Measurements from ENCODE around the gene KCND3.

The KCND3 gene

GRCh38 chr1:111737216-111738132 is 252.0 kb downstream of the KCND3 start:
- DNase-seq: no peak

GRCh38 chr1:111736548-111737215 is 252.8 kb downstream of the KCND3 start:
- DNase-seq: no peak

GRCh38 chr1:111735858-111736544 is 253.5 kb downstream of the KCND3 start:
- no peak for DNase-seq

GRCh38 chr1:111735321-111735720 is 254.1 kb downstream of the KCND3 start:
- DNase-seq: no peak

GRCh38 chr1:111734856-111735255 is 254.6 kb downstream of the KCND3 start:
- DNase-seq: no peak

- no peak for DNase-seq
Observed at GRCh38 chr1:111734426-111734825, 255.0 kb downstream of the KCND3 start.

GRCh38 chr1:111733992-111734341 is 255.5 kb downstream of the KCND3 start:
- DNase-seq: no peak

GRCh38 chr1:111733183-111733991 is 256.1 kb downstream of the KCND3 start:
- DNase-seq: no peak

- DNase-seq: no peak
Observed at GRCh38 chr1:111732718-111733117, 256.8 kb downstream of the KCND3 start.

GRCh38 chr1:111731956-111732355 is 257.5 kb downstream of the KCND3 start:
- no peak for DNase-seq

- DNase-seq: no peak
Observed at GRCh38 chr1:111730706-111731105, 258.8 kb downstream of the KCND3 start.

- DNase-seq: no peak
Observed at GRCh38 chr1:111729946-111730681, 259.4 kb downstream of the KCND3 start.

GRCh38 chr1:111729271-111729921 is 260.1 kb downstream of the KCND3 start:
- no peak for DNase-seq

GRCh38 chr1:111727056-111727455 is 262.4 kb downstream of the KCND3 start:
- no peak for DNase-seq

- no peak for DNase-seq
Observed at GRCh38 chr1:111725192-111725591, 264.3 kb downstream of the KCND3 start.

- DNase-seq: no peak
Observed at GRCh38 chr1:111723871-111724270, 265.6 kb downstream of the KCND3 start.

GRCh38 chr1:111723091-111723806 is 266.2 kb downstream of the KCND3 start:
- DNase-seq: peak; percentile 48

GRCh38 chr1:111720977-111721786 is 268.3 kb downstream of the KCND3 start:
- DNase-seq: no peak

All from activated CD4-positive, alpha-beta T cell treated with anti-CD3 and anti-CD28 coated beads, Interleukin-2, amount 50 U/mL, for 1 hour (primary cell).